Uterus (tissue), 2 donors: ENCODE measurements around the gene FNTB.
A peak's percentile ranks its signal among the peaks of the same experiment; 100 is the strongest.

Source experiments
- POLR2A ChIP-seq, 2 donors: fragments of 450-650 bp; IDR thresholded peaks; one replicate each; pipeline ENCODE4 v1.6.1; 2016; ENCODE audit warnings: antibody characterized with exemption in 2 of 2, mild to moderate bottlenecking in 1 of 2, moderate library complexity in 1 of 2
- TF ChIP-seq, protein P1 (sequence below), 4 experiments: fragments of 200-600 bp in 2 of 4; fragments of 450-650 bp in 2 of 4; sonication (generic) in 2 of 4; IDR thresholded peaks; one replicate each; pipeline ENCODE4 v1.5.1; 2016 to 2019; ENCODE audit warnings: antibody characterized with exemption in 4 of 4, mild to moderate bottlenecking in 2 of 4, moderate library complexity in 1 of 4

- TF ChIP-seq, protein P1, sequence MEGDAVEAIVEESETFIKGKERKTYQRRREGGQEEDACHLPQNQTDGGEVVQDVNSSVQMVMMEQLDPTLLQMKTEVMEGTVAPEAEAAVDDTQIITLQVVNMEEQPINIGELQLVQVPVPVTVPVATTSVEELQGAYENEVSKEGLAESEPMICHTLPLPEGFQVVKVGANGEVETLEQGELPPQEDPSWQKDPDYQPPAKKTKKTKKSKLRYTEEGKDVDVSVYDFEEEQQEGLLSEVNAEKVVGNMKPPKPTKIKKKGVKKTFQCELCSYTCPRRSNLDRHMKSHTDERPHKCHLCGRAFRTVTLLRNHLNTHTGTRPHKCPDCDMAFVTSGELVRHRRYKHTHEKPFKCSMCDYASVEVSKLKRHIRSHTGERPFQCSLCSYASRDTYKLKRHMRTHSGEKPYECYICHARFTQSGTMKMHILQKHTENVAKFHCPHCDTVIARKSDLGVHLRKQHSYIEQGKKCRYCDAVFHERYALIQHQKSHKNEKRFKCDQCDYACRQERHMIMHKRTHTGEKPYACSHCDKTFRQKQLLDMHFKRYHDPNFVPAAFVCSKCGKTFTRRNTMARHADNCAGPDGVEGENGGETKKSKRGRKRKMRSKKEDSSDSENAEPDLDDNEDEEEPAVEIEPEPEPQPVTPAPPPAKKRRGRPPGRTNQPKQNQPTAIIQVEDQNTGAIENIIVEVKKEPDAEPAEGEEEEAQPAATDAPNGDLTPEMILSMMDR (IDR thresholded peaks at IDR 0.05), result no peak
- peak; percentile 69 to 89 for TF ChIP-seq POLR2A (IDR thresholded peaks at IDR 0.05)
Measured at GRCh38 chr14:65102441-65103149, 115.9 kb downstream of the FNTB start, which contains the start of gene MAX.
